HG03442 (cell line): ENCODE data around the gene SH3BP4.

Experiments
- ATAC-seq: cut with Tn5 transposase; IDR thresholded peaks from one replicate; pipeline ENCODE4 v1.9.1; 2021; ENCODE audit warnings: mild to moderate bottlenecking, moderate library complexity; ENCODE audit not compliant: unreplicated experiment

The SH3BP4 gene

DNA sequence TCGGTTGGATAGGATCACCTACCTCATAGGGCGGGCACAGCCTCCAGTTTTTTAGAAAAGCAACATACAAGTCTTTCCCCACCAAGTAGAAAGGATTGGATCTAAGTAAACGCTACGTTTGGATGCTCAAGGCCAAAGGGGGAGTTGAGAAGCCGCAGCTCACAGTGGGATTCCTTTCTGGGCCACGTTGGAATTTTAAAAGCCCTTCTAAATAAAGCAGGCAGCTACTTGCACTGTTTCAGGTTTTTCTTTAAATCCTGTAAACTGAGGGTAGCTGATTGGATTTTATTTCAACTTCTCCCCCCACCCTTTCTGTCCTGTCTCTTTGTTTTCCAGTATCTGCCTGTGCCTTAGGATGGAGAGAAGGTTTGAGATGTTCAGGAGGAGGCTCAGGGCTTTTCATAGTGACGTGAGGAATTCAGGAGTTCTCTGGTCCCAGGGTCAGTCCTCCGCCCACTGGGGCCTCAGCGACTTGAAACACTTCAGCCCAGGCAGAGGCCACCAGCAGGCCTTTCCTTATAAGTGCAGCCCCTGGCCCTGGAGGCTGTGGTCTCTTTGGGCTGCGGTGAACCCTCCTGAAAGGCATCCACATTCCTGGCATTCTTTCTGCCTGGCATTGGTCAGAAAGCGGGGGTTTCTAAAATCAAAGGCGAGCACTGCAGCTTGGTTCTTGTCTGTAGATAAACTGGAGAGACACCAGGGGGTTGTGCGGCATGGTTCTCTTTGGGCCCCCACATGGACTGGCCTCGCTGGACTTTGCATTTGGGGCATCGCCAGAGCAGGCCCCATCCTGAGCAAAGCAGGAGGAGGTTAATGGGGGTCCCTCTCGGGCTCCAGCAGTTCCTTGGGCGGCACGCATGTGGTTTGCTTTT is 44.5 kb downstream of the SH3BP4 start:
- no peak for ATAC-seq

DNA sequence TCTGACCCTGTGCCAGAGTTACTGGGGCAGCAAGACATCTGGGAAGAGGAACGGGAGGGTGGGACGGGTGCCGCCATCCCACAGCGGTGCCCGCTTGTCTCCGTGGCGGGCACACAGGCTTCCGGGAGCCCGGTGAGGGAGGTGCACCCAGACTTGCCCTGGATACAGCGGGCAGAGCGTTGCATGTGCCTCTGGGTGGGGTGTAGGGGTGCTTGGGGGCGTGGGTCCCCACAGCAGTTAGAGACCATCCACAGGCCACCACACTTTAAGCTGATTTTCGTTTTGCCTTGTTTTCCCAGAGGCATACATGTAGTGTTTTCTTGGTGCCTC is 45.1 kb downstream of the SH3BP4 start:
- no peak for ATAC-seq

DNA sequence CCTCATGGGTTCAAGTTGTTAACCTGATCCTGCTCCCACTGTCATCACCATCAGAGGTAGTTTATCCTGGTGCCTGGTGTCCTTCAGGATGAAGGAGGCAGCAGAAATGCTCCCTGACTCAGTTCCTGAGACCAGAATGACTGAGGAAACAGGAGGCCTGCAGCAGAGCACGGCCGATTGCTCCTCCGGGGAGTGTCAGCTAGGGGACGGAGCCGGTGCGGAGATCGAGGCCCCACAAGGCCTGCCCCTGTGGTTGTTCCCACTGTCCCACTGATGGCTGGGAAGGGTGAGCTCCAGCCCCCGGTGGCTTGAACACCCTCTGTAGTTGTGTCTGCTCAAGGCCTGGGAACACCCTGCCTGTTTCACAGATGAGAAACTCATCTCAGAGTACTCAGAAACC is 45.6 kb downstream of the SH3BP4 start:
- no peak for ATAC-seq

DNA sequence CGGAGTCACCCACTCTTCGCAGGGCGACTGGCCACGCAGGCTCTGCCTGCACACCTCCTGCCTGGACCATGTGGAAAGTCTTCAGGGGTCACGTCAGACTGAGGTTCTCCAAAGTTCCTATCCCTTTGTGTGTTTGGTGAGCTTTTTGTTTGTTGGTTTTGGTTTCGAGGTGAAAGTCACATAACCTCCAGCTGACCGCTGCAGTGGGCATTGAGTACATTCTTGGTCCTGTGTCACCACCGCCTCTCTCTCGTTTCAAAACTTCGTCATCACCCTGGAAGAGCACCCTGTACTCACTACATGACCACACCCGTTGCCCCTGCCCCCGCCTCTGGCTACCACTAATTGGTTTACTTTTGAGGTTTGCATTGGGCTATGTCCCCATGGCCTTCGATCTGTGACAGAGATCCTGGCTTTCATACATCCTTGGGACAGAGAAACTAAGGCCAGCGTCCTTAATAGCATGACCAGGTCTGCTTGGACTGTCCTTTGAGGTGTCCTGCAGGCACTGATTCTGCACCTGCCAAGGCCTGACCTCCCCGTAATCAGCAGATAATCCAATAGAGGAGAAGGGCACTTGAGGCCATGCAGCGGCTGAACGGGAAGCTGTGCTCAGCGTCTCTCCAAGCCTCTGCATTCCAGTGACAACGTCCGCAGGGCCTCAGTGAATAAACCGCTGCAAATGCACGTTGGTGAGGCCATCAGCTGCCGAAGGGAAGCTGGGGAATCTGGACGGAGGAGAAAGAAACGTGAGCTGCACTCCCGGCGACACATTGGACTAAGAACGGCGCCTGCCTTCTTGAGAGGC is 46.8 kb downstream of the SH3BP4 start:
- ATAC-seq, result no peak

DNA sequence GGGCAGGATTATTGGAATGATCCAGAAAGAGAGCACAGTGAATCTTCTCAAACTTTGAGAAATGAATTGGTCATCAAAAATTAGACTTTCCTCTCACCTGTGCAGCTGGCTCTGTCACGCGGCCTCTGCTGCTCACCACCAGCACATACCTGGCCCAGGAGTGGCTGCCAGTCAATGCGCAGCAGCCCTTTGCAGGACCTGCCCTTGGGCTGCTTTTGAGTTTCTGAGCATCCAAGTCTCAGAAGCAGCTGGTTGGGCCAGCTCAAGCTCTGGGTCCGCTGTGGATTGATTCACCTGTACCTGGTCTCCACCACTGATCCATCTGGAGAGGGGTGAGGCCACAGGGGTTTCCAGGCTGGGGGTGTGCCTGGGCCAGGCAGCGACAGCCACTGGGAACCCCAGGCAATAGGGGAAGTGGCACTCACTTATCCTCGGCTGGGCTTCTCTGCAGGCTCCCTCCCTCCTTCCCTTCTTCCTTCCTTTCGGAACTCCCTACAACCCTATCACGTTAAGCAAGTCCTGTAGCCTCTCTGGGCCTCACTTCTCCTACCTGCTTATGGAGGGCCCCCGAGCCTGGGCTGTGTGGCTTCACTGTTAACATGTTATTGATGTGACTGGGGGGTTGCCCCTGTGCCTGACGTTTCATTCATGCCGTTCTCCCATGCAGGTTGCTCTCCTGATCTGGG is 48.1 kb downstream of the SH3BP4 start:
- ATAC-seq, result no peak

DNA sequence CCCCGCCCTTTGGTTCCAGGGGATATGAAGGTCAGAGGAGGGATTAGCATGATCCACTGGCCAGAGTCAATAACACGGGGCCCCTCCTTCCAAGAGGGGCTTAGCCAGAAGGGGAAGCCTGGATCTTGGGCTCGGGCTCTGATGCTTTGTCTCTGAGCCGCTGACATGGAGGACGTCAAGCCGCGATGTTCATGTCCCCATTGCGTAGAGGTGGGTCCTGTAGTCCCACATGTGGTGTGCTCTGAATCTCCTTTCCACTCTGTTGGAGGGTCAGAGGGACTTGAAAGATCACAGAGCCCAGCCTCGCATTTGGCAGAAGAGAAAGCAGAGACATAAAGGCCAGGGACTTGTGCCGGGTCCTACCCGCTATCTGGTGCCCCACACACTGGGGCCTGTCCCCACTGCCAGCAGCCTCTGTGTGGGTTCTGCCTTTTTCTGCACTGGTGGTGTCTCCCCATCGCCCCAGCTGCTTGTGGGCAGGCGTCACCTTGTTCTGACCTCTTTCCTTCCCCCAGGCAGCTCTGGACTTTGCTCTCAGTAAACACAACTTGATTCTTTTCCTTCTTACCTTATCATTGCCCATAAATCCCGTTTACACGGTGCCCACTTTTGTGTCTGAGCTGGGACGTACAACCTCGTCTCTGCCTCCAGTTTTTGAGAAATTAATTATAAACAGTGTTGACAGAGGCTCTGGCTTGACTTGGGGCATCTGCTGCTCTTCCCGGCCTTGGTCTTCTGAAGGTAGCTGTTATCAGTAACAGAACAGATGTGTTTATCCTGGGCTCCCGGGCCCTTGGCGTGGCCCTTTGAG is 48.8 kb downstream of the SH3BP4 start:
- no peak for ATAC-seq

DNA sequence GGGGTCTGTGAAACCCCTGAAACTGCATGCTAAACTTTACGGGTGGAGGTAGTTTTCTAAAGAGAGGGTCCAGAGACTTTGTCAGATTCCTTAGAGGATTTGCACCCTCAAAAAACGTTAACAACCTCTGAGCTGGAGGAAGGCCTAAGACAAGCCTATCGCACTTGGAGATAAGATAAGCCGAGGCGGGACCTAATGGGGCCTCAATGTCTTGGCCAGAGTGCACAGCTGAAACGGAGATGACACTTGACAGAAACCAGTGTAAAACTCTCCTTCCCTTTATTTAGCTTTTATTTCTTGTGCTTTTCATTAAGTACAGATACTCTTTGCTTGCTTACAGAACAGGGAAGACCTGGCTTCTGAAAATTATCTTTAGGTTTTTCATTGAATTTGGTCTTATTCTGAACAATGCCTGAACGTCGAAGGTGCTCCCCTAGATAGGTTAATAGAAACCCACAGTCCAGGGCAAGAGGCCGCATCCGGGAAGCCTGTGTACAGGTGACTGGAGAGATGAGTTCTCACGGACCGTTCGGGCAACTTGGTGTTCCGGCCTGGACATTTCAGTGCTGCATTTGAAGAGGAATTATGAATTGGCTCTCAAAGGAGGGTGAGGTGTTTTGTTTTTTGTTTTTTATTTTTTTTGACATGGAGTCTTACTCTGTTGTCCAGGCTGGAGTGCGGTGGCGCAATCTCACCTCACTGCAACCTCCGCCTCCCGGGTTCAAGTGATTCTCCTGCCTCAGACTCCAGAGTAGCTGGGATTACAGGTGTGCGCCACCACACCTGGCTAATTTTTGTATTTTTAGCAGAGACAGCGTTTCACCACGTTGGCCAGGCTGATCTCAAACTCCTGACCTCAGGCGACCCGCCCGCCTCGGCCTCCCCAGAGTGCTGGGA is 49.7 kb downstream of the SH3BP4 start:
- no peak for ATAC-seq

DNA sequence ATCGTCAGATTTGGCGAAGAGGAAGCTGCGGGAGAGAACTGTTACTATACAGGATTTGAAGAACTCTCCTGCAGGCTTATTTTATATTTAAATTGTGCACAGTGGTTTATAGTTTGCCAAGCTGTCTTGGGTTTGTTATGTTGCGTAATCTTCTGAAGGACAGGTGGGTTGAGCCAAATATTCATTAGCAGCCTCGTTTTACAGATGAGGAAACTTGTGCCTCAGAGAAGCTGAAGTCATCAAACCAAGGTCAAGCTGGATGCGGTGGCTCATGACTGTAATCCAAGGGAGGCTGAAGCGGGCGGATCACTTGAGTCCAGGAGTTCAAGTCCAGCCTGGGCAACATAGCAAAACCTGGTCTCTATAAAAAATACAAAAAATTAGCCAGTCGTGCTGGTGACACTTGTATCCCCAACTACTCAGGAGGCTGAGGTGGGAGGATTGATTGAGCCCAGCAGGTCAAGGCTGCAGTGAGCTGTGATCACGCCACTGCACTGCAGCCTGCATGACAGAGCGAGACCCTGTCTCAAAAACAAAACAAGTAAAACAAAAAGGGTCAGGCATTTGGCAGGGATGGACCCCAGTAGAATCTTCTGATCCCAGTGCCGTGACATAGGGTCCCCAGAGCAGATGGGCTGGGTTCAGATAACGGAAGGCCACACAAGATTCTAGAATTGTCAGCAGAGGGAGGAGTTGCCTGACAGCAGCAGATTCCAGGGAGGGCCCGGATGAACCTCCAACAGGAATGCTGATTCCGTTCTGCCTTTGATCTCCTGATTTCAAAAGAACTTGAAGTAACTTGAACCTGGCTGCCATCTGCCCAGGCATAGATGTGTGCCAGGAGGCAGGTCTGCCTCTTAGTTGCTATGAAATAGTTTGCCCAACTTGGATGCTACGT is 50.6 kb downstream of the SH3BP4 start:
- ATAC-seq, result no peak

DNA sequence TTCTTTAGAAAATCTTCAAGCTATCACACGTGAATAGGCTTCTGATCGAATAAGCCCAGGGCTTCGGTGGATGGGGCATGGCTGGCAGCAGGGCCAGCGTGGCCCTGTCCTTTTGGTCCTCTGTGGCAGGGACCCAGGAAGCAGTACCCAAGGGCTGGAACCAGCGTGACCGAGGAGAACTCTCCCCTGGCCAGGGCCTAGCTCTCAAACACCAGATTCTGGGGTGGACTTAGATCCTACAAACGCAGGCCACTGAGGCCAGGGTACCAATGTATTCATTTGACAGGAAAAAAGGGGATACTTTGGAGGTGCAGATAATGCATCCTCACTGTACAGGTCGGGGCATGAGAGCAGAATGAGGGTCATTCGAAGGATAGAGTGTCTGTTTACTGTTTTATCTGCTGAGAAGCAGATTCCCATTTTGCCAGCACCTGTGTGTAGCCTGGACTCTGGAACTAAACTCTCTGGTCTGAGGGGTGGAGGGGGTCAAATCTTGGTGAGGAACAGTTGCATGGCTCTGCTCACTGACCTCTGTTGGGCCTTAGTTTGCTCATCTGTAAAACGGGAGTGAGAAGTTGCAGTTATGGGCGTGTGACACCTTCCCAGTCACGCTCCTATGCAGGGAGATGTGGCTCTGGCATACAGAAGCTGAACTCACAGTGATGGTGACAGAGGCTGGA is 51.4 kb downstream of the SH3BP4 start:
- ATAC-seq, result no peak

DNA sequence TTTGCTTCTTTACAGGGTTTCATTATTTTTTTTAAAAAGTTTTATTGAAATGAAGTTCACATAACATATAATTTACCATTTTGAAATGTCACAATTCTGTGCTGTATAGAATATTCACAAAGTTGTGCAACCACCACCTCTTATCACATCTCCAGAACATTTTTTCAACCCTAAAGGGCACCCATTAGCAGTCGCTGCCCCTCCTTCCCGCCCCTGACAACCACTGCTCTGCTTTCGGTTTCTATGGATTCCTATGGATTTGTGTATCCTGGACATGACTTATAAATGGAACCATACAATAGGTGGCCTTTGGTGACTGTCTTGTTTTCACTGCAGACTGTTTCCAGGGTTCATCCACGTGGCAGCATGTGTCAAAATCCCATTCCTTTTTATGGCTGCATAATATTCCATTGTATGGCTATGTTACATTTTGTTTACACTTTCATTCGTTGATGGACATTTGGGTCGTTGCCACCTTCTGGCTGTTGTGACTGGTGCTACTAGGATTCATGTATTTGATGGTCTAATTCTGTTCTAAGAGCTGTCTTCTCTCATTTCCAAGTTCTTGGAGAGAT is 52.6 kb downstream of the SH3BP4 start:
- ATAC-seq, result no peak

DNA sequence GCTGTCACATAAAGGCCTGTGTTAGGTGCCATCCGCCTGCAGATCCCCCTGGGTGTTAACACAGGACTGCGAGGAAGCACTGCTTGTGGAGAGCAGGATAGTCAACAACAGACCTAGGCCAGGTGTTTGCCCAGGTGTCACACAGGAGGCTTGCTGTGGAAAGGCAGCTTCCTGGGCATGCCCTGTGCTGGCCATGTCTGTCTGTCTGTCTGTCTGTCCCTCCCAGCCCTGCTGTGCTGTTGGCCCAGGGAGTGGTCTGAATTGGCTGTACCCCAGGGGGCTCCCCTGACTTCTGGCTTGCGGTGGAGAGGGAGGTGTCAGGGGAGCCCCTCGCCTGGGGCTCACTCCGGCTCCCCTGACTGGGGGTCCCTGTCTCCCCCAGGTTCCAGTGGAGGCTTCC is 53.2 kb downstream of the SH3BP4 start:
- ATAC-seq, result no peak

DNA sequence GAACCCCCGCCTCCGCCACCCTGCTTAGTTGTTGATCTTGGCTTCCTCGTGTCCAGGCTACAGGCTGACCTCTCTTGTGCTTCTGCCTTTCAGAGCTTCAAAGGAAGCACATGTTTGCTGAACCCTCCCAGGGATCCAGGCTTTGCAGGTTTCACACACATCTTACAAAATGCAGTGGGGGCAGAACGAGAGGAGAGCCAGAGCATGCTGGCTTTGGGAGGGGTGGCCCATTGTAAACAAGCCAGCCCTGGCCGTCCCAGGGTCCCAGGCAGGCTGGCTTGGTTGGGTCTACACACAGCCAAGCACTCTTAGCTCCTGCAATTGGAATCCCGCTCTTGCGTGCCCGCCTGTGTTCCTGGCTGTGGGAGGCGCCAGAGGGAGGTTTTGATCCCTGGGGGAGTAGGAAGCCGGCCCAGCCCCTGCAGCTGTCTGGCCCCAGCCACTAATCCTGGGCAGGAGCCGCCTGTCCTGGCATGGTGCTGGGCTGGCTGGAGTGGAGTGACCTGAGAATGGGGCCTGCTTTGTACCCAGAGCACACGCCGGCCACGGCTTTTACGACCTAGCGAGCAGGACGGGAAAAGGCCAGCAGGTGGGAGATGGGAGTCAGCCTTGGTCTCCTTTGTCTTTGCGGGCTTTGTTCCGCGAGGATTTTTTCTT is 53.9 kb downstream of the SH3BP4 start:
- ATAC-seq, result no peak

DNA sequence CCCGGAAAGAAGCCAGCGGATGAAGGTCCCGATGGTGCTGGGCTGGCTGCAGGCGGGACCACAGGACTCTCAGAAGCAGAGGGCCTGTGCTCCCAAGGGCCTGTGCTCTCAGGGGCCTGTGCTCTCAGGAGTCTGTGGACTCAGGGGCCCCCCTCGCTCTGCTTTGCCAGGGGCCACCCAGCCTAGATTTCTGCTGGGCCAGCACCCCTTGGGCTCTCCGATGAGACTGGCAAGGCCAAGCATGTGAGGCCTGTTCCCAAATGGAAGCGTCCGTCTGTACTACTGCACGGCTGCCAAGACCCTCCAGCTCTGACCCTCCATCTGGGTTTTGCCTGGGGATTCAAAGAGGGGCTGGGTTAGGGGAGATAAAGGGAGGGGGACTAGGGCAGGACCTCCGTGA is 54.6 kb downstream of the SH3BP4 start:
- no peak for ATAC-seq

DNA sequence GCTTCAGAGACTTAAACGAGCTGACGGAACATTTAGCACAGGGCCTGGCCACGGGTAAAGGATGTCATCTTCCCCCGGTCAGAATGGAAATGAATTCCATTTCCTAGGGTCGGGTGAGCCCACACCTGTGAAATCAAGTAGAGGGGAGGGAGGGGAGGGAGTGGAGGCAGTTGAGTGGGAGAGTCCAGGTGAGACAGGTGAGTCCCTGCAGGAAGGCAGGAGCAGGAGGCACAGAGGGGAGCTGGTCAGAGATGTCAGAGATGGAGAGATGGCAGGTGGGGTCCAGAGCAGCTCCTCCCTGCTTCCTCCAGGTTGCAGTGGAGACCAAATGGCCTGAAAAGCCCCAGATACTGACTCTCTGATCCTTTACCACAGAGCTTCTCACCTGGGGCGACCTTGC is 55.2 kb downstream of the SH3BP4 start:
- ATAC-seq, result no peak

DNA sequence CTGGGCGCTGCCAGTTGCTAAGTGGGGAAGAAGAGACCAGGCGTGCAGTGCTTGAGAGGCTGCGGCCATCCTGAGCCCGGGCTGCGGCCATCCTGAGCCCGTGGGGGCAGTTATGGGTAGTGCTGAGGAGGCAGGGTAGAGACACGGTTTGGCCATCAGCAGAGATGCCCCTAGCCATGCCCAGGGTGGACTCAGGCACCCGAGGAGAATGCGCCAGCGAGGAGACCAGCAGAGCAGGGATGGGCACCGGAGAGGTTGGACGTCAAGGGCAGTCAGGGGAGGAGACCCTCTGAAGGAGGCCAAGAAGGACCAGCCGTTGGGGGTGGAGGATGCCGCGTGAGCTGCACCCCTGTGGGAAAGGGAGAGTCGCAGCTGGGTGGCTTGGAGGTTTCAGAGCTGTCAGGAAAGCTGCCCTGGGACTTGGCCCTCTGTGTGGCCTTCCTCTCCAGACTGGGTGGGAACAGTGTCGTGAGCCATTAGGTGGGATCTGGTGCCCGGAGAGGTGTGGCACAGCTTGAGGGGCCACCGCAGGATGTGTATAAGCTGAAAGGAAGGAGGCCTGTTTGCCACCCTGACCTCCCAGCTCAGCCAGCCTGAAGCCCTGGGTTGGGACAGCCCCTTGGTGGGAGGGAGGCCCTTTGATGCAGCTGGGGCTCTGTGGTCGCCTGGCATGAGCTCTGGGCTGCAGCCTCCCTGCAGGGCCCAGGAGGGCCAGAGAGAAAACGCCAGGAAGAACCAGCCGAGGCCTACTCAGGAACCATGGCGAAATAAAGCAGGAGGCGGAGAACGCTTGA is 56.0 kb downstream of the SH3BP4 start:
- ATAC-seq, result no peak

DNA sequence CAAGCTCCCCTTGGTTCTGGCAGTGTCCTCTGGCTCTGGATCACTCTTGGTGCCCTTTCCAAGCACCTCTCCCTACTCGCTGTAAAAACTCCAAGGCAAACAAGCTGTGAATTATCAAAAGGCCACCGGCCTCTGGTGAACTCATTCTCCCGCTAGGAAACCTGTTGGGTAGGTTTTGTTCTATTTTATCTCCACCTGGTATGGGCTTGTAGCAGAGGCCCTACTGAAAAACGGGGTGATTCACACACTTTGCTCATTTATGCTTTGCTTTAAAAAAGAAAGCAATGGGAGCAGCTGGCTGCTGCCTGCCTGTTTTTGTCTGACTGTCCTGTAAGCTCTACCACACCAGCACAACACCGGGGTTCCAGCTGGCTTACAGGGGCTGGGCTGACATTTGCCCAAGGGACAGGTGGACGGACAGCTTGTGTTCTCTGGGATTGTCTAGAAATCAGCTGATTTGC is 56.8 kb downstream of the SH3BP4 start:
- ATAC-seq, result no peak

DNA sequence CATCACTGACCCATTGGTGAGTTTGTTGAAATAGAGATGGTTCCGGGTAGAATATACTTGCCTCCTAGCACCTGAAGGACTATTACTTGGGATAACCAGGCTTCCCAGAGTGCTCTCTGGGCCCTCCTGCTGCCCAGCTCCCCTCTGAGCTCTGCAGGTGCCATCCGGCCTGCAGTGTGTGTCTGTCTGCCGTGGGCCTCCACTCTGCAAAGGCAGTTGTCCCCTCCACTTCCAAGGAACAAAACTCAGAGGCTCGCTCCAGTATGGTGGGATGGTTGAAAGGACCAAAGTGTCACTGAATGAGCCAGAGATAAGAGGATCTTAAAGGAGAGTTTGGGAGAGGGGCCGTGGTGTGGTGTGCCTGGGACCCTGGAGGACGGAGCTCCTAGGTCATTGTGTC is 57.3 kb downstream of the SH3BP4 start:
- no peak for ATAC-seq
